Prostate gland (tissue), 2 donors: ENCODE data around the gene GABBR2.

Source experiments
- CTCF ChIP-seq, 4 experiments: fragments of 200-600 bp in 2 of 4; fragments of 450-650 bp in 2 of 4; sonication (generic) in 2 of 4; IDR thresholded peaks; 1 replicate in 3 of 4; 2 replicates in 1 of 4; pipeline ENCODE4 v1.5.1; 2016 to 2019; ENCODE audit warnings: antibody characterized with exemption in 4 of 4, mild to moderate bottlenecking in 2 of 4, moderate library complexity in 2 of 4
- POLR2A ChIP-seq: fragments of 450-650 bp; IDR thresholded peaks from one replicate; pipeline ENCODE4 v1.6.1; 2016; ENCODE audit warnings: antibody characterized with exemption, mild to moderate bottlenecking

GRCh38 chr9:98344581-98344980 lies 364.2 kb downstream of the GABBR2 start:
- TF ChIP-seq CTCF (IDR thresholded peaks at IDR 0.05), result no peak
- no peak for TF ChIP-seq POLR2A
